Stimulated activated CD8-positive, alpha-beta memory T cell treated with anti-CD3 and anti-CD28 coated beads, Interleukin-7, amount 100 ng/mL, for 24 hours (primary cell): ENCODE data around the gene MPPED1.

Experiments
- DNase-seq: peaks from one replicate; pipeline ENCODE4 v3.0.0-alpha.2; 2020; ENCODE audit warnings: low read depth

MPPED1 gene

GRCh38 chr22:43431808-43432554, 20.2 kb downstream of the MPPED1 start:
- no peak for DNase-seq

- DNase-seq: no peak
These were observed 21.1 kb downstream of the MPPED1 start for GRCh38 chr22:43432883-43433415.

GRCh38 chr22:43433451-43434274, 21.8 kb downstream of the MPPED1 start:
- DNase-seq: no peak

DNA sequence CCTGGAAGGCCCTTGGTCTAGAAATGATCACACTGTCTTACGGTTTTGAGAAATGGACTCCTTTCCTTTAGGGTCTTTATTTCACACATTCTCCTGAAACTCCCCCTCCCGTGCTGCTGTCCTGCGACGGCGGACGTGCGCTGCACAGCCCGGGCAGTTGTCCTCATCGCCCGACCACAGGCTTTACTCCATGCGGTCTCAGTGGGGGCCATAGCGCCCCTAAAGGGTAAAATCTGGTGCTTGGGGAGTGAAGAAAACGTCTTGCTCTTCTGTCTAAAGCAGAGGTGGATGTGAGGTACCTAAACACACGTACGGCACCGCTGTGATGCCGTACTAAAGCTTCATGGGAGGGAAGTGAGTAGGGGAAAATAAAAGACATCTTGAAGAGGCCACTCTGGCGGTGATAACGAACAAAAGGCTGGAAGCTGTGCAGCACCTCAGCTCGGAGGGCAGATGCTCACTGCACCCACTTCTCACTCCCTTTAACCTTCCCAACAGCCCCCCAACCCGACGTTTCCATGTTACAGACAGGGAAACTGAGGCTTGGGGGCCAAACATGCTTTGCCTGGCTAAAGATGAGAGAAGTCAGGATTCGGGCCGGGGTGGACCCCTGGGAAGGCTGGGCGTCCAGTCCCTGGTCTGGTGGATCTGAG, 22.6 kb downstream of the MPPED1 start:
- DNase-seq: no peak

DNA sequence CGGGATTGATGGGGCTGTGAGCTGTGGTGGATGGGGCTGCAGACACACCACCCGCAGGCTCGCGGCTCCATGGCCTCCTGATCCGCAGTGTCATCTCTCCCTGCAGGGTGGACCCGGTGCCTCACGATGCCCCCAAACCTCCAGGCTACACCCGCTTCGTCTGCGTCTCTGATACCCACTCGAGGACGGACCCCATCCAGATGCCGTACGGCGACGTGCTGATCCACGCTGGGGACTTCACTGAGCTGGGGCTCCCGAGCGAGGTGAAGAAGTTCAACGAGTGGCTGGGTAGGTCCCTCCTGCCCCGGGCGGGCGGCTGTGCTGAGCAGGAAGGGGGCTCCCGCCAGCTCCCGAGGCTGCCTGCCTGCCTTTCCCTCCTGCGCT, 23.1 kb downstream of the MPPED1 start:
- DNase-seq: no peak

DNA sequence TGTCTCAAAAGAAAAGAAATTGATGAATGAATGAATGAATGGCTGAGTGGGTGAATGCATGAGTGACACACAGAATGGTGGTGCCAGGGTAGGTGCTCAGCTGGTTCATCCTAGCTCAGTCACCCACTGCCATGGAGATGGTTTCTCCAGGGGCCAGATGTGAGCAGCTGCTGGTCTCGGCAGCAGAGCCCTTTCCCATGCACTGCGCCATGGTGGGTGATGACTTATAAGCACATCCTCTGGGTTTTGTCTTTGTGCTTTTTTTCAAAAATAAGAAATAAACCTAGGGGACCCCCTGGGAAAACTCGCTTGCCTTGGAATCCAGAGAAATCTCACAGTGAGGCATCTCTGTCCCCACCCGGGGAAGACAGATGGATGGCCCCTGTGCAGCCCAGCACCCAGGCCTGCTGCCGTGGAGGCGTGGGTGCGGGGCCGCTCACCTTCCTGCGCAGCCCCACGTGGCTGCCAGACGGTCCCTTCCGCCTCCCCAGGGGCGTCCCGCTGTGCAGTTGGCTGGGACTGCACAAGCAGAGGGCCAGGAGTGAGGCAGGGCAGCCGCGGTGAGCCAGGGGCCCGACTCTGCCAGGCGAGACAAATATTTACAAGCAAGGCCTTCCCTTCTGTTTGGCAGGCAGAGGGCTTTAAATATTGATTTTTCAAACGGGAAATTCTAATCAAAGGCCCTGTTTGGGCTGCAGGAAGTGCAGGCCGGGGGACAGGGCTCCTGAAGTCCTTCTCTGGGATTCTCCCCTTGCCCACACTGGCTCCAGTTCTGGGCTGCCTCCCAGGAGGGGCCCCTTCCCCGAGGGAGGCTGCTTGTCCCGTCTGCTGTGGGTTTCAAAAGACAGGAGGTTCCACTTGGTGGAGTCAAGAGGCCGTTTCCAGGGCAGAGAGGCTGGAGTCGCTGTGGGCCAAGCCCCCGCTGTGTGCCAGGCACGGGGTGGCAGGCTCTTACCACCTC, 24.3 kb downstream of the MPPED1 start:
- DNase-seq: no peak

GRCh38 chr22:43436868-43437267, 25.1 kb downstream of the MPPED1 start:
- no peak for DNase-seq

GRCh38 chr22:43437871-43438475, 26.2 kb downstream of the MPPED1 start:
- no peak for DNase-seq

GRCh38 chr22:43438666-43439347, 27.0 kb downstream of the MPPED1 start:
- DNase-seq: no peak

- no peak for DNase-seq
These were observed 27.7 kb downstream of the MPPED1 start for GRCh38 chr22:43439368-43440103.

DNA sequence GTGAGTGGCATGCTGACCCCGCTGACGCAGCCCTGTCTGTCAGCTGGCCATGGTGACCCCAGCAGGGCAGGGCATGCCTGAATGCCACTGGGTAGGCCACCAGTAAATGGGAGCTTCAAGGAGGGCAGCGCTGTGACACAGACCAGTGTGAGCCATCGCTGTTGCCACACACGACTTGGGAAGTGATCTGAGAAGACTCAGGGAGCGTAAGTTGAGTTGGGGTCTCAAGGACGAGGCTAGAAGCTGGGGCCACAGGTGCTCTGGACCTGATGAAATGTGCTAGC, 28.2 kb downstream of the MPPED1 start:
- DNase-seq: no peak

- DNase-seq: no peak
These were observed 28.7 kb downstream of the MPPED1 start for GRCh38 chr22:43440556-43440955.

DNA sequence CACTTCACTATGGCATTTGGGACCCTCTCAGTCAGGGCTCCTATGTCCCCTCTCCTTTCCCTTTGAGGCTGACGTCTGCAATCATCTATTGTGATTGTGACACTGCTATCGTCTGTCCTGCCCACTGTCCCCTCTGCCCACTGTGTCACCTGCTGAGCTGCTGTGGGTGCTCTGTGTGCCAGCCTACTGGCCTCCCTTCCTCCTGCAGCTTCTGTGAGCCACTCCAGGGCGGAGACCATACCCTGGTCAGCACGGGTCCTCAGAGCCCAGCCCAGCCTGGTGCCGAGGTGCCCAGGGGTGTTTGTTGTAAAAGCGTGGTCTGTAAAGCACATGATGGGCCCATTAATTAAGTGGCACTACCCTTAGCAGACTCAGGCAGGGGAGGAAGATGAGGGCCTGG, 29.4 kb downstream of the MPPED1 start:
- DNase-seq: no peak

DNA sequence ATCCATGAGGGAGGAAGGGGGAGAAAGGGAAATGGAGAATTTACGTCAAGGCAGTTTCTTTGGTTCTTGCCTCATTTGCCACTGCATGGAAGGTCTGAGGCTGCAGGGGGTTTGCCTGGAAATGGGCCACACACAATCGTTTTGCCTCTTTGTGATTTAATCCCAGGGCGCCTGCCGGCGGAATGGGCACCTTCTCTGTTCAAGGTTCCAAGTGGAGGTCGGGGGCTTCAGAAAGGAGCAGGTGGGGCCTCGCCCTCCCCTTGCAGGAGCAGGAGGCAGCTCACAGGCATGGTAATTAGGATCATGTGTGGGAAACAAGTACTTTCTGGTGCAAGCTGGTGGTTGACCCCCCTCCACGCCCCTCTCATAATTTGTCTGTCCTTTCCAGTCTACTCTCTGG, 29.9 kb downstream of the MPPED1 start:
- no peak for DNase-seq

GRCh38 chr22:43442386-43443151, 30.8 kb downstream of the MPPED1 start:
- DNase-seq: no peak

- no peak for DNase-seq
These were observed 31.3 kb downstream of the MPPED1 start for GRCh38 chr22:43443152-43443471.

GRCh38 chr22:43446037-43446803, 34.4 kb downstream of the MPPED1 start:
- DNase-seq: no peak

GRCh38 chr22:43446916-43447315, 35.1 kb downstream of the MPPED1 start:
- no peak for DNase-seq

GRCh38 chr22:43447380-43447779, 35.6 kb downstream of the MPPED1 start:
- no peak for DNase-seq
